ENCODE data around the gene ENC1.

ENC1 gene

GRCh38 chr5:74665273-74665672, 24.7 kb upstream of the ENC1 start:
- TF ChIP-seq, protein P1, sequence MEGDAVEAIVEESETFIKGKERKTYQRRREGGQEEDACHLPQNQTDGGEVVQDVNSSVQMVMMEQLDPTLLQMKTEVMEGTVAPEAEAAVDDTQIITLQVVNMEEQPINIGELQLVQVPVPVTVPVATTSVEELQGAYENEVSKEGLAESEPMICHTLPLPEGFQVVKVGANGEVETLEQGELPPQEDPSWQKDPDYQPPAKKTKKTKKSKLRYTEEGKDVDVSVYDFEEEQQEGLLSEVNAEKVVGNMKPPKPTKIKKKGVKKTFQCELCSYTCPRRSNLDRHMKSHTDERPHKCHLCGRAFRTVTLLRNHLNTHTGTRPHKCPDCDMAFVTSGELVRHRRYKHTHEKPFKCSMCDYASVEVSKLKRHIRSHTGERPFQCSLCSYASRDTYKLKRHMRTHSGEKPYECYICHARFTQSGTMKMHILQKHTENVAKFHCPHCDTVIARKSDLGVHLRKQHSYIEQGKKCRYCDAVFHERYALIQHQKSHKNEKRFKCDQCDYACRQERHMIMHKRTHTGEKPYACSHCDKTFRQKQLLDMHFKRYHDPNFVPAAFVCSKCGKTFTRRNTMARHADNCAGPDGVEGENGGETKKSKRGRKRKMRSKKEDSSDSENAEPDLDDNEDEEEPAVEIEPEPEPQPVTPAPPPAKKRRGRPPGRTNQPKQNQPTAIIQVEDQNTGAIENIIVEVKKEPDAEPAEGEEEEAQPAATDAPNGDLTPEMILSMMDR (conservative IDR thresholded peaks at IDR 0.05; ENCODE audit: low read depth): no peak
- H3K27ac ChIP-seq: no peak overlapping the region
- POLR2A ChIA-PET (ENCODE audit: low non-redundant PET): no interaction called here
- CTCF ChIA-PET: no interaction called here
- no peak for DNase-seq (ENCODE audit: low spot score)

GRCh38 chr5:74664551-74664950, 24.0 kb upstream of the ENC1 start:
- ChIA-PET POLR2A (ENCODE audit: low non-redundant PET) (no interaction called here), CTCF (interaction anchor here (0.6 kb wide), 1 partner anchor 98 kb away, joined by 3 read pairs; no protein-coding TSS in a partner anchor)
- H3K27ac ChIP-seq: no peak overlapping the region
- TF ChIP-seq, protein P1 (conservative IDR thresholded peaks at IDR 0.05; ENCODE audit: low read depth): no peak
- no peak for DNase-seq (ENCODE audit: low spot score)

DNA sequence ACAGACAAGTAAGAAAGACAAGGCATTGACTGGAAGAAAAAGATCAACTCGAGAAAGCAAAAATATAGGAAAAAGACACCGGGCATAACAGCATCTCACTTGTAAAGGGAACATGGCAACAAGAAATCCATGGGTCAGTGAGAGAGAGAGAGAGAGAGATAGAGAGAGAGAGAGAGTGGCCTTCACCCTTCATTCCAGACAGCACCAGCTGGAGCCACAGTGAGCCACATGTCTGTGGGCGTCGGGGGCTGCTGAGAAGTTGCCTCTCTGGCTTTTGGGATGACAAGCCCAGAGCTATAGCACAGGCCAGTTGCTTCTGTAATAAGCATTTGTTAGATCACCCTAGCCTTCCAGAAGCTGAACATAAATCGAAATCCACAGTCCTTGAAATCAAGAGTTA, 20.3 kb upstream of the ENC1 start:
- CTCF ChIA-PET: no interaction called here
- DNase-seq (ENCODE audit: low spot score): no peak
- H3K27ac ChIP-seq: no peak overlapping the region
- TF ChIP-seq, protein P1 (conservative IDR thresholded peaks at IDR 0.05; ENCODE audit: low read depth): no peak
- POLR2A ChIA-PET (ENCODE audit: low non-redundant PET): no interaction called here

DNA sequence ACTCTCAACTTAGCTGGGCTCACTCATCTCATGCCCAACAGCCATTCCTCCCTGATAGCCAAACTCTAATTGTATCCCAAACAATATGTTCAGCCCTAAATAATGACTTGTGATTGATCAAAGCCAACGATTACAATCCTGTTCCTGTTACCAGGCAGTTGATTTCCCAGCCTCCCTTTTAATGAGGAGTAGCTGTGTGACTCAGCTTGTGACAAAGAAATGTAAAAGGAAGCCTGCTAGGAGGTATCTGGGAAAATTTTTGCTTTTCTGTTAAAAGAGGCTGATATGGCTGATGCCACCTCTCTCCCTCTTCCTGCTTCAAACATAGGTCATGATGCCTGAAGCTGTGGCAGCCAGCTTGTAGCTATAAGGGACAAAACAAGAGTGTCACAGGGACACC, 19.6 kb upstream of the ENC1 start:
- no peak overlapping the region for H3K27ac ChIP-seq
- DNase-seq (ENCODE audit: low spot score): no peak
- CTCF ChIA-PET: no interaction called here
- POLR2A ChIA-PET (ENCODE audit: low non-redundant PET): interaction anchor here (0.5 kb wide), 1 partner anchor 19 kb away, joined by 3 read pairs; no protein-coding TSS in a partner anchor
- TF ChIP-seq, protein P1 (conservative IDR thresholded peaks at IDR 0.05; ENCODE audit: low read depth): no peak

DNA sequence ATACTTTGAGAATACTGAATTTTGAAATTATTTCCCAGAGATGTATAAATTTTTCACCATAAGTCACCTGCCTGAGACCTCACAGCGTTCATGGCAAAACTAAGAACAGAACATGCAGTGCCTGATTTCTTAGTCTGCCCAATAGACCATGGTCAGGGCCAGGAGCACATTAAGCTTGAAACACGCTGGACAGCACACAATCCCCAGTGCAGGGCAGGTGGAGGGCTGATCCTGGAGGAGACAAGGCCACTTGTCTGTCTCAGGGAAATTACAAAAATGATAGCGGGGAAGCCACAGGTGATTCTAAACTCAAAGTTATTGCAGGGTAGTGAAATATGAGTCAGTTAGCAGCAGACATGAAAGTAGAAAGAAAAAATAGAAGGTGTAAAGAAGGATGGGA, 18.6 kb upstream of the ENC1 start:
- TF ChIP-seq, protein P1 (conservative IDR thresholded peaks at IDR 0.05; ENCODE audit: low read depth): no peak
- ChIA-PET CTCF (no interaction called here), POLR2A (ENCODE audit: low non-redundant PET) (no interaction called here)
- DNase-seq (ENCODE audit: low spot score): no peak
- no peak overlapping the region for H3K27ac ChIP-seq

DNA sequence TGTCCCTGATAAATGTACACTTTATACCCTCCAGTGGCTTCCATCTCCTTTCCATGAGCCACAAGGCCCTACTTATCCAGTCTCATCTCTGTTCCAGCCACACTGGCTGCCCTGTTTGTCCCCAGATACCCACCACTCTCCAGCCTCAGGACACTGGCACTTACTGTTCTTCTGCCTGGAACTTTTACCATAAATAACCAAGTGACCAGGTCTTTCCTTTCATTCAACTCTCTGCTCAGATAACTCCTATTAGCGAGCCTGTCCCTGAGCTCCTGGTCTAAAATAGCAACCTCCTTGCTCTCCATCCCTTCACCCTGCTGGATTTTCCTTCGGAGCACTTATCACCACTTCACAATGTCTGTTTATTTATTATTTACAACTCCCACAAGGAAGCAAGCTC, 16.6 kb upstream of the ENC1 start:
- TF ChIP-seq, protein P1 (conservative IDR thresholded peaks at IDR 0.05; ENCODE audit: low read depth): no peak
- no peak overlapping the region for H3K27ac ChIP-seq
- ChIA-PET POLR2A (ENCODE audit: low non-redundant PET) (no interaction called here), CTCF (interaction anchor here (0.5 to 0.7 kb wide), 2 partner anchors 15 to 738 kb away, joined by 3 read pairs; no protein-coding TSS in a partner anchor)
- no peak for DNase-seq (ENCODE audit: low spot score)

DNA sequence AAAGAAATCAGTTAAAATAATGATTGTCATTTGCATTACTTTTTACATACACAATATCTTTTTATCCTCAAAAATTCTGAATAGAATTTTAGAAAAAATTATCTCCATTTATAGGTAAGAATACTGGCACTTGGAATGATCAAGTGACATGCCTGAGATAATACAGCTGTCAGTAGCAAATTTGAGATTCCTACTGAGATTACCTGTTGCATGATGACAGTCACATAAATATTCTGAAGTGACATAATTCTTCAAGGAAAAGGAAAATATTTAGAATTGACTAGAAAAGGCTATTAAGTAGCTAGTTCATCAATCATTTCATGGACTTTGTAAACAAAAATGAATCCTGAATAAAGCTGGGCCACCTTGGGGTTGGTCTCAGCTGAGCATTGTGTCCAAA, 15.2 kb upstream of the ENC1 start:
- CTCF ChIA-PET: interaction anchor here (0.7 kb wide), 1 partner anchor 766 kb away, joined by 3 read pairs; no protein-coding TSS in a partner anchor
- no peak overlapping the region for H3K27ac ChIP-seq
- no peak for DNase-seq (ENCODE audit: low spot score)
- POLR2A ChIA-PET (ENCODE audit: low non-redundant PET): no interaction called here
- TF ChIP-seq, protein P1 (conservative IDR thresholded peaks at IDR 0.05; ENCODE audit: low read depth): no peak

Measured in RWPE1 (cell line).